Kidney (tissue), 14 donors: ENCODE measurements around the gene MORN1. TPM values are rescaled to one million over a fixed set of nuclear protein-coding genes. Genes with fewer than 3 reads are reported as not detected.

Experiments used
- DNase-seq, 5 donors: peaks; one replicate each; pipeline ENCODE4 v3.0.0-alpha.2; 2013 to 2020
- FAIRE-seq: peaks from 2 replicates; lab custom pipeline; 2012; peaks lifted over from hg19 to GRCh38; lab: Jason Lieb, UNC
- H3K27ac ChIP-seq, 2 donors: one replicate each; pipeline ENCODE4 v1.7.0; 2013; ENCODE audit warnings: low read depth in 2 of 2, low read length in 2 of 2, inconsistent platforms in 1 of 2
- H3K27me3 ChIP-seq: one replicate; pipeline ENCODE4 v1.7.1; 2013; ENCODE audit warnings: low read length, inconsistent platforms; ENCODE audit not compliant: control insufficient read depth, insufficient read depth
- H3K36me3 ChIP-seq, 3 donors: one replicate each; pipeline versions ENCODE4 v1.7.0 to v1.7.1; 2013; ENCODE audit warnings: low read length in 3 of 3, control low read depth in 1 of 3, inconsistent platforms in 1 of 3; ENCODE audit not compliant: insufficient read depth in 3 of 3, control insufficient read depth in 2 of 3
- H3K4me1 ChIP-seq, 3 donors: one replicate each; pipeline versions ENCODE4 v1.7.0 to v1.7.1; 2013; ENCODE audit warnings: low read length in 3 of 3, inconsistent platforms in 1 of 3, low read depth in 1 of 3; ENCODE audit not compliant: control insufficient read depth in 2 of 3, insufficient read depth in 2 of 3
- H3K4me3 ChIP-seq, 3 donors: one replicate each; pipeline versions ENCODE4 v1.7.0 to v1.8.1; 2013; ENCODE audit warnings: low read length in 3 of 3, control low read depth in 1 of 3, inconsistent platforms in 1 of 3
- H3K9ac ChIP-seq, 3 donors: one replicate each; pipeline versions ENCODE4 v1.7.0 to v1.7.1; 2013; ENCODE audit warnings: low read length in 3 of 3, control low read depth in 1 of 3, inconsistent platforms in 1 of 3
- H3K9me3 ChIP-seq, 3 donors: one replicate each; pipeline versions ENCODE4 v1.7.0 to v1.7.1; 2013; ENCODE audit warnings: low read length in 3 of 3, control low read depth in 1 of 3, inconsistent platforms in 1 of 3; ENCODE audit not compliant: control insufficient read depth in 2 of 3, insufficient read depth in 1 of 3
- CTCF ChIP-seq: IDR thresholded peaks from 3 replicates; pipeline ENCODE4 v1.5.1; 2012; ENCODE audit warnings: mild to moderate bottlenecking, moderate library complexity, borderline replicate concordance; ENCODE audit not compliant: insufficient read depth; ENCODE audit errors: extremely low read depth
- intact Hi-C: fragments of 100-400 bp; cut with DNase I; formaldehyde crosslinking; loops from one replicate; pipeline ENCODE4 v1.11.1; 2022
- polyA plus RNA-seq: library from polyadenylated mRNA; stranded (reverse); fragments of 350-450 nt; fragmentation: Illumina TruSeq; extraction: RNeasy Lipid Tissue Mini Kit (QIAGEN cat#74804); gene quantifications from one replicate; pipeline ENCODE4 v1.2.3, GENCODE V29; 2014; ENCODE audit warnings: low read depth, low replicate concordance; ENCODE audit not compliant: insufficient read depth
- total RNA-seq: library from RNA; stranded (reverse); fragmentation: NEBNext Ultra II Directional; extraction: Animal tissue kit (Norgen Biotek cat#: 25700); gene quantifications from one replicate; pipeline ENCODE4 v1.2.1, GENCODE V29; 2021
- donor health status: control.
- donor health status: control.
- donor health status: control.
- donor health status: control.
- donor health status: control.
- donor health status: DM: yes; HTN: yes; CAD: no.
- donor health status: Normal renal cell carcinoma (clear cell type).

MORN1 gene
- total and polyA plus RNA-seq, 2 donors from 2014 or later: 9.0 to 24.7 TPM

- no peak for FAIRE-seq
- intact Hi-C loops: no loop called here
- peaks cover 0 to 25% (median 13%) of the 10 kb centered on the region in 3 donors for H3K4me1 ChIP-seq
Measured at GRCh38 chr1:2288816-2289536, 102.4 kb downstream of the MORN1 start.

GRCh38 chr1:2288311-2288710 lies 103.0 kb downstream of the MORN1 start:
- peaks cover 0 to 26% (median 13%) of the 10 kb centered on the region in 3 donors for H3K4me1 ChIP-seq
- no peak for FAIRE-seq
- no peak overlapping the region for H3K4me3 ChIP-seq
- no peak for TF ChIP-seq CTCF
- H3K36me3 ChIP-seq: no peaks in the 10 kb centered on the region
- no peaks in the 10 kb centered on the region for H3K27me3 ChIP-seq
- H3K9me3 ChIP-seq: no peaks in the 10 kb centered on the region
- intact Hi-C loops: no loop called here
- no peak overlapping the region for H3K9ac ChIP-seq
- no peak for DNase-seq
- H3K27ac ChIP-seq: no peak overlapping the region

More at GRCh38 chr1:2288816-2289536, 102.4 kb downstream of the MORN1 start:
- Histone ChIP-seq H3K27ac (no peak overlapping the region), H3K36me3 (no peaks in the 10 kb centered on the region), H3K9me3 (no peaks in the 10 kb centered on the region), H3K4me3 (no peak overlapping the region), H3K9ac (no peak overlapping the region), H3K27me3 (no peaks in the 10 kb centered on the region)
- no peak for DNase-seq
- TF ChIP-seq CTCF: no peak

- Histone ChIP-seq H3K9me3 (no peaks in the 10 kb centered on the region), H3K27ac (no peak overlapping the region), H3K9ac (no peak overlapping the region), H3K4me3 (no peak overlapping the region), H3K36me3 (no peaks in the 10 kb centered on the region), H3K27me3 (no peaks in the 10 kb centered on the region), H3K4me1 (peaks cover 0 to 24% (median 13%) of the 10 kb centered on the region in 3 donors)
- FAIRE-seq (no peak), DNase-seq (no peak)
- intact Hi-C loops: no loop called here
- no peak for TF ChIP-seq CTCF
Measured at GRCh38 chr1:2287649-2288048, 103.7 kb downstream of the MORN1 start.

- no peaks in the 10 kb centered on the region for H3K27me3 ChIP-seq
- H3K27ac ChIP-seq: no peak overlapping the region
- H3K9me3 ChIP-seq: no peaks in the 10 kb centered on the region
- H3K36me3 ChIP-seq: no peaks in the 10 kb centered on the region
- H3K4me1 ChIP-seq: peaks cover 0 to 20% (median 9%) of the 10 kb centered on the region in 3 donors
- no peak overlapping the region for H3K4me3 ChIP-seq
- TF ChIP-seq CTCF: no peak
- FAIRE-seq (no peak), DNase-seq (no peak)
- no peak overlapping the region for H3K9ac ChIP-seq
- intact Hi-C loops: no loop called here
Measured at GRCh38 chr1:2286923-2287322, 104.4 kb downstream of the MORN1 start.
